BLaER1 (cell line): ENCODE data around the gene ANO7.
A peak's percentile ranks its signal among the peaks of the same experiment; 100 is the strongest.

Experiments used
- H3K27ac ChIP-seq: shearing (Covaris generic); formaldehyde crosslinking; 2 replicates; pipeline ENCODE4 v1.8.1; 2022
- H3K27me3 ChIP-seq: shearing (Covaris generic); formaldehyde crosslinking; 2 replicates; pipeline ENCODE4 v1.8.1; 2022
- H3K36me3 ChIP-seq: shearing (Covaris generic); formaldehyde crosslinking; 2 replicates; pipeline ENCODE4 v1.8.1; 2022
- H3K4me1 ChIP-seq: shearing (Covaris generic); formaldehyde crosslinking; 2 replicates; pipeline ENCODE4 v1.8.1; 2022
- H3K4me2 ChIP-seq: shearing (Covaris generic); formaldehyde crosslinking; 2 replicates; pipeline ENCODE4 v1.8.1; 2022
- H3K4me3 ChIP-seq: shearing (Covaris generic); formaldehyde crosslinking; 2 replicates; pipeline ENCODE4 v1.8.1; 2022
- H3K9ac ChIP-seq: shearing (Covaris generic); formaldehyde crosslinking; 2 replicates; pipeline ENCODE4 v1.8.1; 2022
- H3K9me3 ChIP-seq: shearing (Covaris generic); formaldehyde crosslinking; 2 replicates; pipeline ENCODE4 v1.8.1; 2022
- H4K20me1 ChIP-seq: shearing (Covaris generic); formaldehyde crosslinking; 2 replicates; pipeline ENCODE4 v1.8.1; 2022
- Cebpa-rat ChIP-seq: shearing (Covaris generic); IDR thresholded peaks from 2 replicates; pipeline ENCODE4 v1.8.1; 2022

ANO7 gene

DNA sequence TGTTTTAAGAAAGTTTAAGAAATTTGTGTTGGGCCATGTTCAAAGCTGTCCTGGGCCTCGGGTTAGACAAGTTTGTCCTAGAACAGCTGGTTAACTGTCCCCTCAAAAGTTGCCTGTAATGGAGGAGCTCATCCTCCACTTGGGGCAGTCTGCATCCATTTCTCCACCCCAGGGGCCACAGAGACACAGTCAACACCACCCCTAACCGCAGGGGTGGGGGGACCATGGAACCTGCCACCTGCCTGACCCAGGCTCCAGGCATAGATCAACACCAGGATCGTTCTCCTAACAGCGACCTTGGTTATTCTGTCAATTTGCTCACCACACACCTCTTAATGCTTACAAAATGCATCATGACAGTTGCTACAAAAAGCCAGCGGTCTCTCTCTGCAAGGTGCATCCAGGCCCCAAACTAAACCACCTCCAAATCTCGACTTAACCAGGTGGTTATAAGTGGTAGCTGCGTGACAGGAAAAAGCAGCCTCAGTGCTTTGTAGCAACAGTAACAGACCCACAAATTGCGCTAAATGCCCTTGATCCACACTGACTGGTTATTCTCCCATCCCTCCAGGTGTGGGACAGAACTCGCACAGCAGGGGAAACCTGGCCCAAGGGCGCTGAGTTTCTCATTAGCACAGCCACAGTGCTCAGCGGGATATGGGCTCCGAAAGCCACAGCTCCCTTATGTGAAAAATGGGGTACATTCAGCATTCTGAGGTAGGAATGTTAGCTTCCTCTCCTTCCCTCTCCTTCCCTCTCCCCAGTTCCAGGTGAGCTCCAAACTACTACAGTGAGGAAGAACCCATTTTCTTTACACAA lies 79.0 kb downstream of the ANO7 start:
- Histone ChIP-seq H3K4me1 (peaks cover 29% of the 10 kb centered on the region), H3K4me2 (no peak overlapping the region), H3K9me3 (no peaks in the 10 kb centered on the region), H3K27ac (no peak overlapping the region), H3K36me3 (peaks cover 76% of the 10 kb centered on the region), H3K4me3 (no peak overlapping the region), H3K27me3 (peaks cover 20% of the 10 kb centered on the region), H4K20me1 (peaks cover 82% of the 10 kb centered on the region), H3K9ac (no peak overlapping the region)
- no peak for TF ChIP-seq Cebpa-rat

DNA sequence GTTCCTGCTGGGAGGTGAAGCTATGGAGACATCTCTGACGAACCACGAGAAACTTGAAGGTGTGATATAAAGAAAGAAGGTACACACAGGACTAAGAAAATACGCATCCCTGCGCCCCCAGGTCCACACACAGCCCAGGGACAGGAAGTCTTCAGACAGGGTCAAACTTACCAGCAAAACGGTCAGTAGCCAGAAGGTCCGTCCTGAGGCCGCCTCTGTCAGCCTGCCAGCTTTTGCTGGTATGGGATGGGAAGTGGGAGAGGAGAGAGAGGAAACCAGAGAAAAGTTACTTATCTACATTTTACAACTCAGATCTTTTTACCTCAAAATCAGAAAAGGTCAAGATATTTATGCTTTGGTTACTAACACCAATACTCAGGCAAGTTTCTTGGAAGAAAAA lies 79.8 kb downstream of the ANO7 start:
- Histone ChIP-seq H3K4me2 (no peak overlapping the region), H3K27ac (no peak overlapping the region), H3K36me3 (peaks cover 68% of the 10 kb centered on the region), H3K4me1 (peaks cover 34% of the 10 kb centered on the region), H4K20me1 (peaks cover 80% of the 10 kb centered on the region), H3K9me3 (no peaks in the 10 kb centered on the region), H3K4me3 (no peak overlapping the region), H3K27me3 (peaks cover 27% of the 10 kb centered on the region), H3K9ac (no peak overlapping the region)
- TF ChIP-seq Cebpa-rat, result no peak

DNA sequence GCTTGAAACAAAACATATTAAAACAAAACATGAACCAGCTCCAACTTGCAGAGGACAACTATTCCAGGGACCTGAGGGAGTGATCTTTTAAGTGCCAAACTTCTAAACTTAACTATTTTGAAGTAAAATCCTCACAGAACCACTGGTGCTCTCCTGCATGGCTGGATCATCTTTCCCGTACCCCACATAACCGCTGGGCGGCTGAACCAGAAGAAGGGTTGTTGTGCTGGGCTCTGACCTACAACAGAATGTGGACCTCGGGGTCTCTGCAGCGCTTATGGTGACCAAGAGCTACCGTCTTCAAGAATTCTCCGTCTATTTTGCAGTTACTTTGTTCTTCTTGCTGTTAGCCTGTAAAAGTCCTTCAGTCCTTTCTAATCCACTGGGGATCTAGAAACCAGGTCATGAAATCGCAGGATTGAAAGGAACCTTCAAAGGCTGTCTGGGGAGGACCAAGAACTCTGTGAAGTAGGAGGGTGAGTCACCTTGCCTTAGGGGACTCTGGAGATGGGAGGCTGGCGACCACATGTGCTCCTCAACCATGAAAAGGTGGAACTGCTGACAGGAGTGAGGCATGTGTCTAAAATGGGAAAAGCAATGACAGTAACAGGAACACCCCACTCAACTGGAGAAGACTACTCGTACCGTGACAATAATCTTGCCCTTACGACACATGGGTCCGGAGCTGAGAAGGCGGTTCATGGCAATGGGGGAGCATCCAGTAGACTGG lies 80.4 kb downstream of the ANO7 start:
- Histone ChIP-seq H4K20me1 (peaks cover 84% of the 10 kb centered on the region), H3K4me1 (peaks cover 37% of the 10 kb centered on the region), H3K36me3 (peaks cover 62% of the 10 kb centered on the region), H3K4me2 (no peak overlapping the region), H3K9me3 (no peaks in the 10 kb centered on the region), H3K27ac (no peak overlapping the region), H3K27me3 (peaks cover 33% of the 10 kb centered on the region), H3K4me3 (no peak overlapping the region), H3K9ac (no peak overlapping the region)
- TF ChIP-seq Cebpa-rat, result no peak

DNA sequence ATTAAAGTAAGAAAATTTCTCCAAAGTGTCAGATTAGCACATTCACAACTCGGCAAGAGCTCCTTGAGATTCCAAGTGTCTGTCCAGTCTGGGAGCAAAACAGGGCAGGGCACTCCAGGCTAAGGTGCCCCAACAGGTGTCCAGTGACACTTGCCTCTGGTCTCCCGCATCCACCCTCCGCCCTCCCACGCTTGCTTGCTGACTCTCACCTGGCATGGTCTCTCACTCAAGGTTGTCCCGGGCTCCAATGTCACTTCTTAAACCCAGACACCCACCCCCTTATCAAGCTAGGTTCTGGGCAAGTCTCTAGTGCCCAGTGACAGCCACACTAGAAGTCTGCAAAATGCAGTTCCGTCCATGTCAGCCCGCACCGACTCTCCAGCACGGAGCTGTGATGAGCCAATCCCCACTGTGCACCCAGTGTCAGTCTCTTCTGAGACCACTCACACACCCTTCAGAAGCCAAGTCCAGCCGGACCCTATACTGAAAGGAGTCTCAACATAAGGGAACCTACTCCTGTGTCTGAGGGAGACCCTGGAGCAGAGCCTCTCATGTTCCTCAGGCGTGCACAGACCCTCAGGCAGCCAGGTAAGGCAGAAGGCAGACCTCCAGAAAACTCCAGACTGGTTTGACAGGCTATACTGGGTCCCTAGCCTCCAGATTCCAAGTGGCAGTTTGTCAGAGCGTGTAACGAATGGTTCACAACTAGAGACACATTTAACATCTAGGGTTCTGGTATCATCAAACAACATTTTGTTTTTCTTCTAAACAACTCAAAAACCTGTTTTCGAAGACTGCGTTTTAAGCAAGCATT lies 81.4 kb downstream of the ANO7 start:
- H3K4me3 ChIP-seq, result no peak overlapping the region
- no peak for TF ChIP-seq Cebpa-rat
- H3K36me3 ChIP-seq, result peaks cover 51% of the 10 kb centered on the region
- peaks cover 42% of the 10 kb centered on the region for H3K27me3 ChIP-seq
- H3K9me3 ChIP-seq, result peaks cover 1% of the 10 kb centered on the region; the same call in 1 of the 2 replicates
- H4K20me1 ChIP-seq, result peaks cover 94% of the 10 kb centered on the region
- H3K4me2 ChIP-seq, result no peak overlapping the region
- H3K9ac ChIP-seq, result no peak overlapping the region
- H3K4me1 ChIP-seq, result peaks cover 37% of the 10 kb centered on the region
- H3K27ac ChIP-seq, result no peak overlapping the region

DNA sequence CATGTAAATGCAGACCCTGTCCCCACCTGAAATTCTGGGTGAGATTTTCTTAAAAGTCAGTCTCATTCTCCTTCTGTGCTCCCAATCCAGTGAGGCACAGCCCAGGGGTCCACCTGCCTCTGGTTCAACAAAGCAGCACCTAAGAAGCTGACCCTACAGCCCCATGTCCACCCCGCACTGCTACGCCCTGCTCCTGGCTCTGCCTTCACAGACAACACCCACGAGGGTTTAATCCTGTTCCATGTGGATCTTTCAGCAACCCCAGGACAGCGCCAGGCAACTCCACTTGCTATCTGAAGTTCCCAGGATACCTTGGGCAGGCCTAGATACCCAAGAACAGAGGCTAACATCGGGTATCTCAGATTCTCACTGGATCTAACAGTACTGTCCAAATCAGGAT lies 82.1 kb downstream of the ANO7 start:
- Histone ChIP-seq H3K4me3 (no peak overlapping the region), H3K9me3 (peaks cover 7% of the 10 kb centered on the region), H3K4me1 (peaks cover 37% of the 10 kb centered on the region), H4K20me1 (peaks cover 95% of the 10 kb centered on the region), H3K27me3 (peaks cover 44% of the 10 kb centered on the region), H3K4me2 (peak overlapping the region; percentile 75), H3K27ac (no peak overlapping the region), H3K9ac (no peak overlapping the region), H3K36me3 (peaks cover 45% of the 10 kb centered on the region)
- no peak for TF ChIP-seq Cebpa-rat

DNA sequence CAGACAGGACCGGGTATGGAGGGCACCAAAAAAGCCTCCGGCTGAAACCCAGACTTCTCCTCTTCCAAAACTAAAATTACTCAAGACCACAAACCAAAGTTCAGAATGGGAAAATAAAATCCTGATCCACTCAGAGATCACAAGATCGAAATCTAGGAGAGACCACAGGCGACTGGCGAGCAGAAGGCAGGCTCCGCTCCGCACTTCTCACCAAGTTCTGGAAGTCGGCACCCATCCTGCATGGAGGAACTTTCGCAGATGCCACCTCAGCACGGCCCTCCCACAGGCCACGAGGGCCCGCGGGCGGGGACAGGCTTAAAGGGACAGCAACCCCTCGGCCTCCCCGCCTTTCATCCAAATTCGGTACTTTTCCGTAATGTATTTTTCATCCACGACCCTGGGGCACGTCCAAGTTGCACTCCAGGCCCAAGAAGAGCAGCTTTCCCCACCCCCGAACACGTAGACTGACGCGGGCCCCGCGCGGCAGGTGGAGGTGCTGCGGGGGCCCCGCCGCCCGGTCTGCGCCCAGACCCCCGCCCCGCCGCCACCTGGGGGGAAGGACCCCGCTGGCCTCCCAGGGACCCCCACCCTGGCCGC lies 83.3 kb downstream of the ANO7 start:
- Histone ChIP-seq H3K27me3 (peaks cover 44% of the 10 kb centered on the region), H3K9ac (peak overlapping the region; percentile 88), H3K4me2 (peak overlapping the region; percentile 75), H3K9me3 (peaks cover 16% of the 10 kb centered on the region), H3K36me3 (peaks cover 33% of the 10 kb centered on the region), H3K27ac (peak overlapping the region; percentile 84), H4K20me1 (peaks cover 88% of the 10 kb centered on the region), H3K4me1 (peaks cover 37% of the 10 kb centered on the region), H3K4me3 (peak overlapping the region; percentile 88)
- no peak for TF ChIP-seq Cebpa-rat

DNA sequence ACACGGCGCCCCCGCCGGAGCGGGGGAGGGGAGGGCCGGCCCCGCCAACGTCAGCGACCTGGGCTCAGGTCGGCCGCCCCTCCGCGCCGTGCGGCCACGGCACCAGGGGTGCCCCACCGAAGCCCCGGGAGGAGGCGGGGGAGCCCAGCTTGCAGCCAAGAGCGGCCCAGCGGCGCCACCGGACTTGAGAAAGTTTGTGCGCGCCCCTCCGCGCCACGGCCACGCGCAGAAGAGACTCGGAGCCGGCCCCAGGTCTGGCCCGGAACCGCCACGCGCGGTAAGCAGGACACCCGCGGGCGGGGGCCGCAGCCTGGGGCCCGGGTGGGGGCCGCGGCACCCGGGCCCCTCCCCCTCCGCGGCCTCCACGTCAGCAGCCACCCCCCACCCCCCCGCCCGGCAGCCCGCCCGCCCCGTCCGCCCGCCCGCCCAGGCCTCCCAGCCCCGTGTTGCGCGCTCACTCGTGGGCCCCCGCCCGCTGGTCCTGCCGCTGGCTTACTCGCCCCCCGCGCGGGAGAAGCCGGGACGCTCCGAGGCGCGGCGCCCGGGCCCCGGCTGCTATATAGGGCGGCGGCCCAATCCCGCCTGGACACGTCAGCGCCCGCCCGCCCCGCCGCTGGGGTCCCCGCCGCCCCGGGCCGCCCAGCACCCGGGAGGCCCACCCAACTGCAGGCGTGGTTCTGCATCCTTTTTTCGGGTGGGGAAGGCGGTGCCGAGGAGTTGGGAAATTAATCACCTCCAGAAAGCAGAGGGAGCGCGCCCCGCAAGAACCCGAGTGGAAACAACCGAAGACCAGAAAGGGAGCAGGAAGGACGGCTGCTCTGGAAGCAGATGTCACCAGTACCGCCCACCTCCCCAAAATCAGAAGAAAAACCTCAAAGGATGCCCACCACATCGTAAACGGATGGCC lies 84.1 kb downstream of the ANO7 start:
- Histone ChIP-seq H3K9ac (peak overlapping the region; percentile 88), H3K27ac (peak overlapping the region; percentile 84), H4K20me1 (peaks cover 88% of the 10 kb centered on the region), H3K4me2 (peak overlapping the region; percentile 87), H3K36me3 (peaks cover 25% of the 10 kb centered on the region), H3K4me3 (peak overlapping the region; percentile 88), H3K4me1 (peaks cover 37% of the 10 kb centered on the region), H3K27me3 (peaks cover 44% of the 10 kb centered on the region), H3K9me3 (peaks cover 16% of the 10 kb centered on the region)
- no peak for TF ChIP-seq Cebpa-rat

DNA sequence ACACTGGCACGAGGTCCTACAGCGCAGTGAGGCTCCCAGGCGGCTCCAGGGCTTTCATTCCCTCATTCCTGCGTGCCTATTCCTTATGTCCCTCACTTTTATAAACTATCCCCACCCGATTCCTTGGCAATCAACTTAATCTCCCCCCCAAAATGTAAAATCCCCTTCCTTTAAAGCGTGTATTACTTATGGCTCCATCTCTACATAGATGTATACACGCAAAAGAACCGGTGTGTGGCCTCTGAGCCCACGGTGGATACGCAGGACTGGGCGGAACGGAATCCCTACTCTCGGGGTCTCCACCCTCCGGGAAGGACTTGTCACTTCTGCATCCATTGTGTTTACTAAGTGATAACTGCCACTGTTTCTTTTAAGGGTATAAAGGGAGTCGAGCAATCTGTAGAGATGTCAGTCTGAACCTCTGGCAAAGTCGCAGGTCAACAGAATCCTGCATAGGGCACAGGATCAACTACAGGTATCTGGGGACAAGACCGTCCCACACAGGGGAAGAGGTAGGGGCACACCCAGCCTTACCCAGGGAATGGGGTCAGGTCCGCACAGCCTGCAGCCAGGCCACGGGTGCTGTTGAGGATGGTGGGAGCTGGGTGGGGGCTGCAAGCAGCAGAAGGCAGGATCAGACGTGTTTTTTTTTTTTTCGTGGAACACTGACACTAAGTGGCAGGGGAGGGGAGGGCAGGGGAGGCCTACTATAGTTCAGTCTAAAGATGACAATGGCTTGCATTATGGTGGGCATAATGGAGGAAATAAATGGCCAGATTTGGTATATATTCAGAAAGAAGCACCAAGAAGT lies 84.9 kb downstream of the ANO7 start:
- no peak for TF ChIP-seq Cebpa-rat
- Histone ChIP-seq H3K4me3 (peak overlapping the region; percentile 88), H3K36me3 (peaks cover 16% of the 10 kb centered on the region), H3K4me1 (peaks cover 37% of the 10 kb centered on the region), H3K27me3 (peaks cover 44% of the 10 kb centered on the region), H4K20me1 (peaks cover 80% of the 10 kb centered on the region), H3K4me2 (peak overlapping the region; percentile 87), H3K9ac (peak overlapping the region; percentile 69), H3K27ac (no peak overlapping the region; the same call in 1 of the 2 replicates), H3K9me3 (peaks cover 16% of the 10 kb centered on the region)
